SK-N-SH (cell line): ENCODE results near the gene LEF1. TPM values are rescaled to one million over a fixed set of nuclear protein-coding genes. Genes with fewer than 3 reads are reported as not detected.
A peak's percentile ranks its signal among the peaks of the same experiment; 100 is the strongest.

Source experiments
- CTCF ChIA-PET: fragments of 300-600, 350-600 bp; formaldehyde crosslinking; extraction: SDS; loops from one replicate; lab custom pipeline; 2021; lab: Yijun Ruan, JAX
- POLR2A ChIA-PET: fragments of 350-600 bp; sonication (Branson Sonifier 250); formaldehyde crosslinking; extraction: SDS; loops from one replicate; lab custom pipeline; 2020; ENCODE audit warnings: antibody characterized with exemption, inconsistent platforms; lab: Yijun Ruan, JAX
- DNase-seq: peaks from one replicate; pipeline ENCODE4 v3.0.0; 2012
- H2AFZ ChIP-seq: fragments of 200-600 bp; sonication (generic); 2 replicates; pipeline ENCODE4 v1.8.1; 2016; ENCODE audit warnings: antibody characterized with exemption, mild to moderate bottlenecking, low read depth
- H3F3A ChIP-seq: fragments of 200-600 bp; sonication (generic); replicated peaks from 2 replicates; pipeline ENCODE3; 2016; ENCODE audit warnings: antibody characterized with exemption, mild to moderate bottlenecking; ENCODE audit not compliant: insufficient read depth
- H3K27ac ChIP-seq, 2 experiments: fragments of 200-500 bp in 1 of 2; fragments of 200-600 bp in 1 of 2; sonication (Bioruptor generic) in 1 of 2; sonication (generic), shearing (Covaris generic) in 1 of 2; 2 replicates each; pipeline versions ENCODE4 v1.5.1 to v1.6.1; 2014 to 2016; ENCODE audit warnings: low read depth in 2 of 2, inconsistent platforms in 1 of 2, low read length in 1 of 2, mild to moderate bottlenecking in 1 of 2, mixed read lengths in 1 of 2
- H3K27me3 ChIP-seq: fragments of 200-600 bp; sonication (generic), shearing (Covaris generic); 2 replicates; pipeline ENCODE4 v1.6.1; 2016; ENCODE audit warnings: mixed run types; ENCODE audit not compliant: insufficient read depth
- H3K36me3 ChIP-seq, 2 experiments: fragments of 200-500 bp in 1 of 2; fragments of 200-600 bp in 1 of 2; sonication (Bioruptor generic) in 1 of 2; sonication (generic) in 1 of 2; replicated peaks in 1 of 2; 2 replicates each; pipeline versions ENCODE3 to v1.5.1; 2014 to 2016; ENCODE audit warnings: low read length in 1 of 2, mild to moderate bottlenecking in 1 of 2; ENCODE audit not compliant: insufficient read depth in 2 of 2, control insufficient read depth in 1 of 2
- H3K4me1 ChIP-seq, 2 experiments: fragments of 200-500 bp in 1 of 2; fragments of 200-600 bp in 1 of 2; sonication (Bioruptor generic) in 1 of 2; sonication (generic), shearing (Covaris generic) in 1 of 2; 2 replicates each; pipeline versions ENCODE4 v1.5.1 to v1.6.1; 2014 to 2016; ENCODE audit warnings: low read depth in 1 of 2, low read length in 1 of 2, mixed run types in 1 of 2; ENCODE audit not compliant: insufficient read depth in 2 of 2, control insufficient read depth in 1 of 2
- H3K4me2 ChIP-seq: fragments of 200-600 bp; sonication (generic), shearing (Covaris generic); 2 replicates; pipeline ENCODE4 v1.6.1; 2017; ENCODE audit warnings: mixed run types
- H3K4me3 ChIP-seq, 2 experiments: fragments of 200-500 bp in 1 of 2; fragments of 200-600 bp in 1 of 2; sonication (Bioruptor generic) in 1 of 2; sonication (generic), shearing (Covaris generic) in 1 of 2; 2 replicates each; pipeline versions ENCODE4 v1.5.1 to v1.8.1; 2014 to 2016; ENCODE audit warnings: low read depth in 2 of 2, inconsistent platforms in 1 of 2, low read length in 1 of 2, mild to moderate bottlenecking in 1 of 2, mixed read lengths in 1 of 2, moderate library complexity in 1 of 2
- H3K79me2 ChIP-seq: fragments of 200-600 bp; sonication (generic); 2 replicates; pipeline ENCODE4 v1.8.1; 2017; ENCODE audit warnings: mild to moderate bottlenecking; ENCODE audit not compliant: insufficient read depth
- H3K9ac ChIP-seq: fragments of 200-600 bp; sonication (generic); 2 replicates; pipeline ENCODE4 v1.6.1; 2017; ENCODE audit warnings: mixed run types
- H3K9me2 ChIP-seq: fragments of 200-600 bp; sonication (generic); 2 replicates; pipeline ENCODE4 v1.6.1; 2017; ENCODE audit warnings: mixed run types
- H3K9me3 ChIP-seq: fragments of 200-600 bp; sonication (generic); 2 replicates; pipeline ENCODE4 v1.6.1; 2017; ENCODE audit warnings: mixed run types, mild to moderate bottlenecking, moderate library complexity
- H4K20me1 ChIP-seq: fragments of 200-600 bp; sonication (generic); 2 replicates; pipeline ENCODE4 v1.6.1; 2017; ENCODE audit warnings: mild to moderate bottlenecking, mixed run types; ENCODE audit not compliant: insufficient read depth
- EZH2phosphoT487 ChIP-seq: fragments of 200-600 bp; sonication (generic); IDR thresholded peaks from 2 replicates; pipeline ENCODE4 v1.6.1; 2017; ENCODE audit warnings: low read depth, mixed run types, mild to moderate bottlenecking, antibody characterized with exemption, moderate library complexity, borderline replicate concordance
- FOXJ3 ChIP-seq: sonication (generic); formaldehyde crosslinking; IDR thresholded peaks from 2 replicates; pipeline ENCODE4 v1.5.1; 2020; ENCODE audit warnings: mild to moderate bottlenecking, missing genetic modification reagents
- FOXM1 ChIP-seq: IDR thresholded peaks from 2 replicates; pipeline ENCODE4 v1.4.0; 2012; ENCODE audit warnings: low read depth, mild to moderate bottlenecking
- GATA2 ChIP-seq: sonication (generic); formaldehyde crosslinking; IDR thresholded peaks from 2 replicates; pipeline ENCODE4 v1.5.0; 2020; ENCODE audit warnings: mild to moderate bottlenecking, missing genetic modification reagents
- MEF2A ChIP-seq: IDR thresholded peaks from 2 replicates; pipeline ENCODE4 v1.4.0; 2012; ENCODE audit warnings: low read depth, borderline replicate concordance
- MXI1 ChIP-seq: IDR thresholded peaks from 2 replicates; pipeline ENCODE4 v1.6.1; 2012; ENCODE audit warnings: mild to moderate bottlenecking, low read depth, low read length, improper control_type of control experiment
- POLR2AphosphoS5 ChIP-seq: IDR thresholded peaks from 2 replicates; pipeline ENCODE4 v1.6.1; 2012; ENCODE audit warnings: low read depth, low read length
- RAD21 ChIP-seq: IDR thresholded peaks from 2 replicates; pipeline ENCODE4 v1.6.1; 2012; ENCODE audit warnings: mild to moderate bottlenecking, low read length
- RFX5 ChIP-seq: IDR thresholded peaks from 2 replicates; pipeline ENCODE4 v1.6.1; 2012; ENCODE audit warnings: mild to moderate bottlenecking, improper control_type of control experiment, low read length
- TAF1 ChIP-seq: IDR thresholded peaks from 2 replicates; pipeline ENCODE4 v1.6.1; 2012; ENCODE audit warnings: low read depth, mild to moderate bottlenecking, low read length, moderate library complexity, borderline replicate concordance
- TCF12 ChIP-seq: IDR thresholded peaks from 2 replicates; pipeline ENCODE4 v1.4.0; 2012
- WGBS: methylation state at CpG from one replicate; pipeline ENCODE4 v1.1.6; 2017; ENCODE audit warnings: low lambda C conversion rate; 5-methylcytosine and 5-hydroxymethylcytosine counted together
- polyA plus RNA-seq, 3 experiments: library from polyadenylated mRNA; depleted of rRNA; stranded (reverse); fragments of >200 nt; gene quantifications; 2 replicates each; pipeline ENCODE4 v1.2.3, GENCODE V29; 2012
- TF ChIP-seq, protein P1 (sequence below): IDR thresholded peaks from 2 replicates; pipeline ENCODE4 v1.4.0; 2012; ENCODE audit warnings: low read depth
- TF ChIP-seq, protein P2 (sequence below): fragments of 200-600 bp; sonication (generic); IDR thresholded peaks from 2 replicates; pipeline ENCODE4 v1.6.1; 2017; ENCODE audit warnings: antibody characterized with exemption, mild to moderate bottlenecking, moderate library complexity
- TF ChIP-seq, protein P3 (sequence below): IDR thresholded peaks from 2 replicates; pipeline ENCODE4 v1.6.1; 2012; ENCODE audit warnings: mild to moderate bottlenecking, low read depth, low read length, moderate library complexity

Gene LEF1
- polyA plus RNA-seq, 1 of the 3 experiments (the other 2 are of a cell fraction): 0.36 TPM

DNA sequence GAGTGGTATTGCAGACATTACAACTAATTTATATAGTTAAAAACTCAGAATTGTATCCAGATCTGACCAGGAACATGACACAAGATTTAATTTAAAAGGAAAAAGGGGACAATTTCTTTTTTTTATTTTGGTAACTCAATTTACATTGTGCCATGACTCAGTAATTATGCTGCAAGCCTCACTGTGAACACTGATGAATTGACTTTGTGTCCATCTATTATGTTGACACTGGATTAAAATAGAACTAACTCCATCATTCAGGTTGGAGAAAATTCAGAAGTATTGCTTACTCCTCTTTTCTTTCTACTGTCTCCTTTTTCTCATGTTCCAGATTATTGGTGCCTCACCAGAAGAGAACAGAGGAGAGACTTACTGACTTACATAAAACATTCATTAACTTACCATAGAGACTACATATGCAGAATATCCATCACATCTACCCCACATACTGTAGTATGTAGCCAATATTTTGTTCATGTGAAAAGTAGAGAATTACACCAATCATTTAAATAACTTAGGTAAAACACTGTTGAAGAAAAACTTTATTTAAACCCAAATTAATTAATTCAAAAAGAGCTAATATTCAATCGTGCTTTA is 15.8 kb upstream of the LEF1 start:
- Histone ChIP-seq H3K79me2 (no peaks in the 10 kb centered on the region), H3K9me3 (no peaks in the 10 kb centered on the region), H3F3A (no peaks in the 10 kb centered on the region), H2AFZ (no peak overlapping the region), H3K27me3 (no peaks in the 10 kb centered on the region; the same call in 1 of the 2 replicates), H3K9me2 (no peaks in the 10 kb centered on the region), H3K9ac (no peak overlapping the region), H3K27ac (no peak overlapping the region), H3K4me2 (no peak overlapping the region), H3K4me3 (no peak overlapping the region), H3K4me1 (no peaks in the 10 kb centered on the region), H3K36me3 (no peaks in the 10 kb centered on the region), H4K20me1 (no peaks in the 10 kb centered on the region)
- POLR2A ChIA-PET: no interaction called here
- TF ChIP-seq, protein P1, sequence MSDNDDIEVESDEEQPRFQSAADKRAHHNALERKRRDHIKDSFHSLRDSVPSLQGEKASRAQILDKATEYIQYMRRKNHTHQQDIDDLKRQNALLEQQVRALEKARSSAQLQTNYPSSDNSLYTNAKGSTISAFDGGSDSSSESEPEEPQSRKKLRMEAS: no peak
- TF ChIP-seq MXI1 (no peak), POLR2AphosphoS5 (no peak), FOXJ3 (CRISPR knock-in tag) (no peak)
- WGBS: 9% methylated on average over 1 of the region's 1 CpG
- CTCF ChIA-PET: no interaction called here
- DNase-seq: no peak

DNA sequence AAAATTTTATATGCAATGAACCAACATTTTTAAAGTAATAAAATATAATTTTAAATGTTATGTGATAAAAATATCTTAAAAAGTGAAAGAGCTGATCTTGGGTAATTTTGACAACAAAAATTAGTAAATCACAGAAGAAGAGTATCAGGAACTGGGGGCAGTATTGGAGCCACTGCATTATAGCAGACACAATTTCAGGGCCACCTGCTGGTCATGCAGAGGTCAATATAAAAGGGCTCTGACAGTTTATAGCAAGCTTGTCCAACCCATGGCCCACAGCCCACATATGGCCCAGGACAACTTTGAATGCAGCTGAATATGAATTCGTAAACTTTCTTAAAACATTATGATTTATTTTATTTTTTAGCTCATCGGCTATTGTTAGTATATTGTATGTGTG is 13.0 kb upstream of the LEF1 start:
- Histone ChIP-seq H3K4me1 (no peaks in the 10 kb centered on the region), H3K27me3 (no peaks in the 10 kb centered on the region; the same call in 1 of the 2 replicates), H3F3A (no peaks in the 10 kb centered on the region), H2AFZ (no peak overlapping the region), H4K20me1 (no peaks in the 10 kb centered on the region), H3K9me3 (no peaks in the 10 kb centered on the region), H3K9me2 (no peaks in the 10 kb centered on the region), H3K4me3 (no peak overlapping the region), H3K4me2 (no peak overlapping the region), H3K36me3 (no peaks in the 10 kb centered on the region), H3K27ac (no peak overlapping the region), H3K9ac (no peak overlapping the region), H3K79me2 (no peaks in the 10 kb centered on the region)
- CTCF ChIA-PET: interaction anchor here (0.7 to 1.9 kb wide), 5 partner anchors 9 to 391 kb away, joined by 3 to 8 read pairs (median 4); no protein-coding TSS in a partner anchor
- no peak for TF ChIP-seq MEF2A
- TF ChIP-seq TCF12: no peak
- no peak for TF ChIP-seq GATA2 (CRISPR knock-in tag)
- TF ChIP-seq, protein P2, sequence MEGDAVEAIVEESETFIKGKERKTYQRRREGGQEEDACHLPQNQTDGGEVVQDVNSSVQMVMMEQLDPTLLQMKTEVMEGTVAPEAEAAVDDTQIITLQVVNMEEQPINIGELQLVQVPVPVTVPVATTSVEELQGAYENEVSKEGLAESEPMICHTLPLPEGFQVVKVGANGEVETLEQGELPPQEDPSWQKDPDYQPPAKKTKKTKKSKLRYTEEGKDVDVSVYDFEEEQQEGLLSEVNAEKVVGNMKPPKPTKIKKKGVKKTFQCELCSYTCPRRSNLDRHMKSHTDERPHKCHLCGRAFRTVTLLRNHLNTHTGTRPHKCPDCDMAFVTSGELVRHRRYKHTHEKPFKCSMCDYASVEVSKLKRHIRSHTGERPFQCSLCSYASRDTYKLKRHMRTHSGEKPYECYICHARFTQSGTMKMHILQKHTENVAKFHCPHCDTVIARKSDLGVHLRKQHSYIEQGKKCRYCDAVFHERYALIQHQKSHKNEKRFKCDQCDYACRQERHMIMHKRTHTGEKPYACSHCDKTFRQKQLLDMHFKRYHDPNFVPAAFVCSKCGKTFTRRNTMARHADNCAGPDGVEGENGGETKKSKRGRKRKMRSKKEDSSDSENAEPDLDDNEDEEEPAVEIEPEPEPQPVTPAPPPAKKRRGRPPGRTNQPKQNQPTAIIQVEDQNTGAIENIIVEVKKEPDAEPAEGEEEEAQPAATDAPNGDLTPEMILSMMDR: 0 out of 2 replicates have a peak, but pooled peaks have one; percentile 13
- TF ChIP-seq TAF1: no peak
- TF ChIP-seq RAD21: peak; percentile 42
- TF ChIP-seq MXI1: no peak
- TF ChIP-seq, protein P3, sequence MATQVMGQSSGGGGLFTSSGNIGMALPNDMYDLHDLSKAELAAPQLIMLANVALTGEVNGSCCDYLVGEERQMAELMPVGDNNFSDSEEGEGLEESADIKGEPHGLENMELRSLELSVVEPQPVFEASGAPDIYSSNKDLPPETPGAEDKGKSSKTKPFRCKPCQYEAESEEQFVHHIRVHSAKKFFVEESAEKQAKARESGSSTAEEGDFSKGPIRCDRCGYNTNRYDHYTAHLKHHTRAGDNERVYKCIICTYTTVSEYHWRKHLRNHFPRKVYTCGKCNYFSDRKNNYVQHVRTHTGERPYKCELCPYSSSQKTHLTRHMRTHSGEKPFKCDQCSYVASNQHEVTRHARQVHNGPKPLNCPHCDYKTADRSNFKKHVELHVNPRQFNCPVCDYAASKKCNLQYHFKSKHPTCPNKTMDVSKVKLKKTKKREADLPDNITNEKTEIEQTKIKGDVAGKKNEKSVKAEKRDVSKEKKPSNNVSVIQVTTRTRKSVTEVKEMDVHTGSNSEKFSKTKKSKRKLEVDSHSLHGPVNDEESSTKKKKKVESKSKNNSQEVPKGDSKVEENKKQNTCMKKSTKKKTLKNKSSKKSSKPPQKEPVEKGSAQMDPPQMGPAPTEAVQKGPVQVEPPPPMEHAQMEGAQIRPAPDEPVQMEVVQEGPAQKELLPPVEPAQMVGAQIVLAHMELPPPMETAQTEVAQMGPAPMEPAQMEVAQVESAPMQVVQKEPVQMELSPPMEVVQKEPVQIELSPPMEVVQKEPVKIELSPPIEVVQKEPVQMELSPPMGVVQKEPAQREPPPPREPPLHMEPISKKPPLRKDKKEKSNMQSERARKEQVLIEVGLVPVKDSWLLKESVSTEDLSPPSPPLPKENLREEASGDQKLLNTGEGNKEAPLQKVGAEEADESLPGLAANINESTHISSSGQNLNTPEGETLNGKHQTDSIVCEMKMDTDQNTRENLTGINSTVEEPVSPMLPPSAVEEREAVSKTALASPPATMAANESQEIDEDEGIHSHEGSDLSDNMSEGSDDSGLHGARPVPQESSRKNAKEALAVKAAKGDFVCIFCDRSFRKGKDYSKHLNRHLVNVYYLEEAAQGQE: no peak
- TF ChIP-seq RFX5: no peak
- TF ChIP-seq FOXM1: no peak
- TF ChIP-seq EZH2phosphoT487: no peak
- POLR2A ChIA-PET: no interaction called here
- no peak for DNase-seq
- 4% methylated on average over 2 of the region's 2 CpGs for WGBS
